Measurements from ENCODE around the gene PLK5.

PLK5 gene

DNA sequence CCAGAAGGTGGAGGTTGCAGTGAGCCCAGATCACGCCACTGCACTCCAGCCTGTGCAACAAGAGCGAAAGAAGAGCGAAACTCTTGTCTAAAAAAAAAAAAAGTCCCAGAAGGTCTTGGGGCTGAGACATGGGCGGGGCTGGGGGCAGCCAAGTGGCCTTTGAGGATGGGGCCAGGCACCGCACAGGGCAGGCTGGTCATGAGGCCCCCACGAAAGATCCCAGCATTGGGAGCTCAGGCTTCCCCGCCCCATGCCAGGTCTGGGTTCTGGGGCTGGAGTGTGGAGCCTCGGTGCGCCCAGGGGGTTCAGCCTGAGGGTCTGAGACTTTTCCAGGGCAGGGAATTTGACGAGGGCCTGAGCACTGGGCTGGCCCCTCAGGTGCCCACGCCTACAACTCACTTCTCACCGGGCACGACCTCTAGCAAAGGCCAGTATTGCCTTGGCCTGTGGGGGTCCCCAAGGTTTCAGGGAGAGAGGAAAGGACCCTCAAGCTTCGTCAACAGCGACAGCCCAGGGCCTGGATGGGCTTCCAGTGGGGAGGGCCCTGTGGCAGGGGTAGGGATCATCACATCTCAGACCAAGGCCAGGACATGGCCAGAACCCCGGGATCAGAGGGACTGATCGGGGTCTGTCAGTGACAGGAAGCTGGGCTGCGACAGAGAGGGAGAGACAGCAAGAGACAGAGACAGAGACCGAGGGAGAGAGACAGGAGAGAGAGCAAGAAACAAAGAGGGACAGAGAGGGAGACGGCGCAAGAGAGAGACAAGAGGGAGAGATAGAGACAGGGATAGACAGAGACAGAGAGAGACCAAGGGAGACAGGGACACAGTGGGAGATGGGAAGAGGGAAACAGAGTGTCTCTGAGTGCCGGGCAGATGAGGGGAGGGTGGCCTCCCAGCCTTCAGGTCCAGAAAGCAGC, 51.7 kb downstream of the PLK5 start:
- DNase-seq: no peak

DNA sequence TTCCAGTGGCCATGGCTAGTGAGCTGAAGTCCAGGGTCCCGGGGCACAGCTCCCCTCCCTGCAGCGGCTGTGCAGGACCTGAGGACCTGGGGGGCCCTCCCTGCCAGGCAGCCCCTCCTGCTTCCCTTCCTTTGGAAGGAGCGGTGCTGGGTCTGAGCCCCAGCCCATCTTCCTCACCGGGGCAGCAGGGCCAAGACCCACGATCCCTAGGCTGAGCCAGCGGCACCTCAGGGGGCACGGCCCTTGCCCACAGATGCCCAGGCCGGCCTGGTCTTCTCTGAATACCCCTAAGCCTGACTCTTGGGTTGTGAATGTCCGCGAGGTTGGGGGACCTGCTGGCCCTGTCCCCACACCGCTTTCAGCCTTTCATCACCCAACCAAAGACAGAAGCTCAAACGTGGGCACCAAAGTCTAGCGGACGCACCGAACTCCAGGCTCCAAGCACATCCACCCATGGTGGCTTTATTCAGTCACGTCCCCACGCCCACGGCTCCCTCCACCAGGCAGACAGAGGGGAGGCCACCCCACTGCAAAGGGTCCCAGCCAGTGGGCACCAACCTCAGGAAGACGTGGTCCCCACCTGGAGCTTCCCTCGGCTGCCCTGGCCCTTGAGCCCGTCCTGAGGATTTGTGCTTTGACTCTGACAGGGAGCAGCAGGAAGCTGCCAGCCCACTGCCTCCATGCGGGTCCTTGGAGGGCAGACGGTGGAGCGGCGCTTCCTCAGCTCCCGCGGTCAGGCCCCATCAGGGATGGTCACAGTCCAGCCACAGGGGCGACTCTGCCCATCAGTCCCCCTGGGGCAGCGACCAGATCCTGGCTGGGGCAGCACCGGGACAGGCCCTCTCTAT, 52.6 kb downstream of the PLK5 start:
- no peak for DNase-seq

DNA sequence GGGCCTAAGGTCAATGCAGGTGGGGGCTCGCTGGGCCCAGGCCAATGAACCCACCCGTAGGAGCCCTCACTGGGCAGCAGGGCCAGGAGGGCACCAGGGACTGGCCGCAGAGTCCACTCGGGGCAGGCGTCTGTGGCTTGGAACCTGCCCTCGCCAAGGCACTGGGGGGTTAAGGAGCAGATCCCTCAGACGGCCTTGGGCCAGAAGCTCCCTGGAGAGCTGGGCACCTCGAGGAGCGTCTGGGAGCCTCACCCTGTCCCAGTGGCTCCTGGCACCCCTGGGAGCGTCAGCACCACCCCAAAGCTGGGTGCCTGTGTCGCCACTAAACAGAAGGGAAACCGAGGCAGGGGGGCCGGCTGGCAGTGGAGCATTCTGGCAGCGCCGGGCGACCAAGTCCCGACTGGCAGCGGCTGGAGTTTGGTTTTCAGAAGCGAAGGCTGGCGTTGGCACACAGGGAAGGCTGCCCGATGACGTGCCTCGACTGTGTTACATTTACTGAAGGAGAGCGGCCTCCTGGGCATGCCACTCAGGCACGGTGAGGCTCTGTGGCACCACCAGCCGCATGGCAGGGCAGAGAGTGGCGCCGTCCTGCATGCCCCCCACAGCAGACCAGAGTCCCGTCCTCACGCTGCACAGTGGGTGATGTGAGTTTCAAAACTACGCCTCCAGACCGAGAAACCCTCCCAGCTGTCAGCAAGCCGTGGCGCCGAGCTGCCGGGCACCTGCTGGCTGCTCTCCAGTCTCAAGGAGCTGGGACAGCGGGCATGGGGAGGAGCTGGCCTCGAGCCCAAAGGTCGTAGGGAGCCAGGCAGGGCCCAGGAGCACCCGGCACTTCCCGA, 53.4 kb downstream of the PLK5 start:
- DNase-seq: no peak

DNA sequence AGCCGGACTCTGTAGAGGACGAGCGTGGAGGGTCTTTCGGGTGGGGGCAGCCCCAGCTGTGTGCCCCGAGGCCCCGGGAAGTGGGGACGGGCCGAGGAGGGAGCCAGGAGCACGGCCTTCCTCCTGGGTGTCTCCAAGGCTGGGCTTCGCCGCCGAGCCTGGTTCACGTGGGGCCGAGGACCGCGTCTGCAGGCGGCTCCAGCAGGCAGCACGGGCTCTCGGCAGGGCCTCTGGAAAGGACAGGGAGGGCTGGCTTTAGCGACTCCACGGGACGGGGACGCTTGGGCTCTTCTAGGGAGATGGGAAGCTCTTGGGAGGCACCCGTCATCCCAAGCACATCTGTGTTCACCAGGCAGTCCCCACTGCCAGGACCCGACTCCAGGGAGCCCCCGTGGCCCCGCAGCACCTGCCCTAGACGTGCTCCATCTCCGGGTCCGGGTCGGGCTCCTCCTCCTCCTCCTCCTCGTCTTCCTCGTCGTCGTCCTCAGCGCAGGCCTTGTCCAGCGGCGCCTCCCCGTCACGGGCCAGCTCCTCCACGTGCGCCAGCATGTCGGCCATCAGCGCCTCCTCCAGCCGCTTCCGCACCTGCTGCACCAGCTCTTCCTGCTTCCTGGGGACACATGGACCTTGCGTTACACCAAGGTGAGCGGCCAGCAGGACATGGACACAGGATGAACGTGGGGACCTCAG, 54.2 kb downstream of the PLK5 start:
- DNase-seq: no peak

DNA sequence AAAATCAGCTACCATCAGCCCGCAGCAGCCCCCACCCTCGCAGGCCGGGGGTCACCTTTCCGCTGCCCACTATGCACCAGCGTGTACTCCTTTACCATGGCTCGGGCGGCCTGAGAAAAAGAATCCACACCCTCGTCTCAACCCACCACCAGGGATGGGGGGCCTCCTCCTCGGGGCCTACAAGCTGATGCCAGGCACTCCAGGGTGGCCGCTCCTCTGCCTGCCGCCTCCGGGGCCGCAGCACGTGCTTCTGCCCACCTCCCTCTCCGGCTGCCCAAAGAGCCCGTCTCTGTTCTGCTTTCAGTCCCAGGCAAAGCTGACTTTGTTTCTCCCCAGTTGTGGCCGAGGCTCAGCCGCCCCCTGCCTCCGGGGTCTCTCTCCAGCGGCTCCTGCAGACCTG, 55.3 kb downstream of the PLK5 start:
- DNase-seq: no peak

DNA sequence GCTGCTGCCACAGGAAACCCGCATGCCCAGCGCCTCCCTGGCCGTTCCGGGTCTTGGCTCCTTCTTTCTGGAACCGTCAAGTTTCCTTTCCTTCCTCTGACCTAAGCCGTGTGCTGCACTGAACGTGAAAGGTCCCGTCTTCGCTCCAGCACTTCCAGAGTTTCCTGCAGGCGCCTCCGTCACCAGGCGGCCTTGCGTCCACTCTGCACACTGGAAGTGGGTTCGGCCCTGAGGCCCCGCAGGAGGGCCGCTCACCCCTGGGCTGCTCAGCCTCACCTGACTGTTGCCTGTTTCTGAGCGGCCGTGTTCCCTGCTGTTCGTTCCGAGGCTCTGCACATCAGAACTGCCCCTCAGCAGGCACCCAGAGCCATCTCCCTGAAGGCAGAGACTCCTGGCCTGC, 56.5 kb downstream of the PLK5 start:
- DNase-seq: no peak

DNA sequence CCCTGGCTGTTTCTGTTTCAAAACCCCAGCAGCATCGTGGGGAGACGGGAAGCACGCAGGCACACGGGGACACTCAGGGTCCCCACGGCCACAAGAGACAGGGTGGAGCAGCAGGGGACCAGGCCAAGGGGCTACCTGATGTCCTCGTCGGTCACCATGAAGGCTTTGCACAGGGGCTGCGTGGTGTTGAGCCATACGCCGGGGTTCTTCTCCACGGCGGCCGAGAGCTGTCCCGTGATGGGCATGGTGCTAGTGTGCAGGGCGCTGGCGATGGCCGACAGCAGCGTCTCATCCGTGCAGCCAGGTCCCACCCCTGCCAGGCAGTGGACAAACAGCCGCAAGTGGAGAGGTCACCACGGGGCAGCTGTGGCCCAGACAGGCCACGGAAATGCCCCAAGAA, 57.1 kb downstream of the PLK5 start:
- no peak for DNase-seq

DNA sequence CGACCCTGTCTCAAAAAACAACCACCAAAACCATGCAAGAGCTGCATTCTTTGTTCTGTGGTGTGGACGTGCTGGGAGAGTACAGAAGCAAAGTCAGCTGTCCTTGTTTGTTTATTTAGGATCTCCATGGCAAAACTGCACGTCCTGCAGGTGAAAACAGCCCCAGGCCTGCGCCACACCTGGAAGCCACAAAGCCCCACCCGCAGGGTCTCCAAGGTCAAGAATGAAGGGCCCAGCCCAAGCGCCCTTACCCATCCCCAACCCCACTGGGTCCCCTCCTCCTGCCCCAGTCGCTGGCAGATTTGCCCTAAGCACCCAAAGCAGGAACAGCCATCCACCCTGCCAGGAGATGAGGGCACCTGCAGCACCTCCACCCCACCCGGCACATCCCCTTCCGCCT, 58.3 kb downstream of the PLK5 start:
- DNase-seq: no peak

DNA sequence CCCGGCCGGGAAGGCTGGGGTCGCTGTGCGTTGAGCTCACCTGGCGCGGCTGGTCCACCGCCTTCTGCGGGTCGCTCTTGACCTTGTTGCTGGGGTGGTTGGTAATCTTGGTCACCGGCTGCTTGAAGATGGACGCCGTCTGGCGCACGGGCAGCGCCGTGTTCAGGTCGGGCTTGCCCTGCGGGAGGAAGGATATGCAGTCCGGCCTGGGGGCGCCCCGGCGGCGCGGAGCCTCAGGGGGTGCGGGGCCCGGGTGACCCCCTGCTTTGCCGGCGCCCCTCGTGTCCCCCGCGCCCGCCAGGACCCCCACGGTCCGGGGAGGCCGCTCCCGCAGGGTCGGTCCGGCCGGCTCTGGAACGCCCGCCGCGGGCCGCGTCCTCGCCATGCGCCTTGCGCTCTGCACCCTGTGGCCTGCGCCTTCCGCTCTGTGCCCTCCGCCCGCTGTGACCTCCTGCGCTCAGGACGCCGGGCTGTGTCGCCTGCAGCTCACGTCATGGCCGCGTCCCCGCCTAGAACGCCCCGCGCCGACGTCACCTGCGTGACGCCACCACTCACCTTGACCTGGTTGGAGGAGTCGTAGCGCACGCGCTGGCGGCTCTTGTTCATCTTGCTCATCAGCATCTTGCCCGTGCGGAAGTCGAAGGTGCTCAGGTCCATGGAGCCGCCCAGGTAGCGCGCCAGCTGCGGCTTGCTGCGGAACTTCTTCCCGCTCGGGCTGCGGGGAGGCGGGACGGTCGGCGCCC, 60.8 kb downstream of the PLK5 start:
- no peak for DNase-seq

DNA sequence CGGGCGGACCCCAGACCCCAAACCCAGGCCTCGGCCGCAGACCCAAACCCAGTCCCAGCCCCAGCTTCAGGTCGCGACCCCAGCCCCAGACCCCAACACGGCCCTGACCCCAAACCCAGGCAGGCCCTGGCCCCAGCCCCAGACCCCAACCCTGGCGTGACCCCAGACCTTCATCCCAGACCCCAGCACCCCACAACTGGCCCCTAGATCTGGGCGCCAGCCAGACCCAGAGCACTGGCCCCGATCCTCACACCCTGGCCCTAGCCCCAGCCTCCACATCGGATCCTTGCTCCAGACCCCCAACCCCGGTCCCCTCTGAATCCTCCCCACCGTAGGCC, 61.3 kb downstream of the PLK5 start:
- no peak for DNase-seq
